Measurements from ENCODE around the gene LRRC41. TPM values are rescaled to one million over a fixed set of nuclear protein-coding genes. Genes with fewer than 3 reads are reported as not detected.

LRRC41 gene
- total RNA-seq (10 to 100 TPM; 40.3 to 41.3 TPM), polyA plus RNA-seq (49.9 TPM)

GRCh38 chr1:46303038-46303871 is at the start of gene LRRC41, which contains the start of gene UQCRH:
LRRC41 (minus strand) TSS chr1:46303616; CDS start chr1:46303322, 294 bp downstream.
UQCRH (plus strand) TSS chr1:46303698; CDS start chr1:46303767, 69 bp downstream.
- peak within 1 kb of the TSS; percentile 94 to 99 (median 98) for H3K4me3 Mint-ChIP-seq
- peak; percentile 87 to 94 (median 92) for DNase-seq
- H3K27ac Mint-ChIP-seq = peak within 1 kb of the TSS; percentile 97 to 100 (median 97)
- Histone ChIP-seq H3K36me3 (ENCODE audit: insufficient read depth, low read length) (no peaks in the 10 kb centered on the region), H3K27me3 (ENCODE audit: insufficient read depth, low read length, poor library complexity, severe bottlenecking) (no peaks in the 10 kb centered on the region), H3K27ac (ENCODE audit: low read depth, low read length) (peak within 1 kb of the TSS; percentile 91), H3K4me1 (ENCODE audit: insufficient read depth, low read length) (peaks cover 44% of the 10 kb centered on the region), H3K4me3 (ENCODE audit: low read length) (peak within 1 kb of the TSS; percentile 94), H3K9me3 (ENCODE audit: low read length) (no peaks in the 10 kb centered on the region)
- ChIA-PET POLR2A (interaction anchor here (0.7 to 1.9 kb wide), 5 partner anchors 13 to 301 kb away, joined by 3 to 12 read pairs (median 3); partner anchors contain the start of genes MKNK1, NSUN4 and RAD54L), CTCF (interaction anchor here (1.2 to 2.8 kb wide), 6 partner anchors 13 to 58 kb away, joined by 4 to 21 read pairs (median 5); partner anchors contain the start of genes NSUN4 and RAD54L)
- no peaks in the 10 kb centered on the region for H3K27me3 Mint-ChIP-seq
- H3K36me3 Mint-ChIP-seq = peaks cover 0 to 31% (median 0%) of the 10 kb centered on the region in 3 donors
- no peaks in the 10 kb centered on the region for H3K9me3 Mint-ChIP-seq
- H3K4me1 Mint-ChIP-seq = peaks cover 41 to 73% (median 51%) of the 10 kb centered on the region in 3 donors

GRCh38 chr1:46352363-46352762 is 48.9 kb upstream of the LRRC41 start:
- H3K9me3 ChIP-seq (ENCODE audit: low read length) = no peaks in the 10 kb centered on the region
- Mint-ChIP-seq H3K27ac (peak overlapping the region in 1 of 8 donors; percentile 34), H3K27me3 (no peaks in the 10 kb centered on the region), H3K9me3 (no peaks in the 10 kb centered on the region), H3K36me3 (peaks cover 3 to 67% (median 15%) of the 10 kb centered on the region in 3 donors), H3K4me1 (peaks cover 5 to 7% (median 6%) of the 10 kb centered on the region in 3 donors), H3K4me3 (no peak overlapping the region)
- H3K27me3 ChIP-seq (ENCODE audit: insufficient read depth, low read length, poor library complexity, severe bottlenecking) = no peaks in the 10 kb centered on the region
- H3K4me1 ChIP-seq (ENCODE audit: insufficient read depth, low read length) = no peaks in the 10 kb centered on the region
- no peak overlapping the region for H3K27ac ChIP-seq (ENCODE audit: low read depth, low read length)
- ChIA-PET POLR2A (no interaction called here), CTCF (no interaction called here)
- peaks cover 27% of the 10 kb centered on the region for H3K36me3 ChIP-seq (ENCODE audit: insufficient read depth, low read length)
- H3K4me3 ChIP-seq (ENCODE audit: low read length) = no peak overlapping the region
- DNase-seq = no peak

GRCh38 chr1:46345281-46345680 is 41.9 kb upstream of the LRRC41 start:
- Mint-ChIP-seq H3K27ac (peak overlapping the region in 6 of 8 donors; percentile 37 to 99 (median 60)), H3K27me3 (no peaks in the 10 kb centered on the region), H3K4me3 (no peak overlapping the region), H3K36me3 (peaks cover 3 to 61% (median 9%) of the 10 kb centered on the region in 3 donors), H3K4me1 (peaks cover 40 to 52% (median 44%) of the 10 kb centered on the region in 3 donors), H3K9me3 (no peaks in the 10 kb centered on the region)
- Histone ChIP-seq H3K4me3 (ENCODE audit: low read length) (no peak overlapping the region), H3K9me3 (ENCODE audit: low read length) (no peaks in the 10 kb centered on the region), H3K27me3 (ENCODE audit: insufficient read depth, low read length, poor library complexity, severe bottlenecking) (no peaks in the 10 kb centered on the region), H3K4me1 (ENCODE audit: insufficient read depth, low read length) (peaks cover 9% of the 10 kb centered on the region), H3K27ac (ENCODE audit: low read depth, low read length) (no peak overlapping the region), H3K36me3 (ENCODE audit: insufficient read depth, low read length) (peaks cover 10% of the 10 kb centered on the region)
- no peak for DNase-seq
- ChIA-PET CTCF (interaction anchor here (1.1 to 5.7 kb wide), 2 partner anchors 42 to 100 kb away, joined by 5 to 31 read pairs; partner anchors contain the start of genes LRRC41, RAD54L and UQCRH), POLR2A (interaction anchor here (0.6 kb wide), 1 partner anchor 145 kb away, joined by 3 read pairs; no protein-coding TSS in a partner anchor)

GRCh38 chr1:46344481-46344880 is 41.1 kb upstream of the LRRC41 start:
- Mint-ChIP-seq H3K36me3 (peaks cover under 1 to 55% (median 6%) of the 10 kb centered on the region in 3 donors), H3K27me3 (no peaks in the 10 kb centered on the region), H3K9me3 (no peaks in the 10 kb centered on the region), H3K4me1 (peaks cover 45 to 57% (median 48%) of the 10 kb centered on the region in 3 donors), H3K27ac (peak overlapping the region in 7 of 8 donors; percentile 58 to 100 (median 90)), H3K4me3 (no peak overlapping the region)
- POLR2A ChIA-PET = no interaction called here
- Histone ChIP-seq H3K36me3 (ENCODE audit: insufficient read depth, low read length) (peaks cover 6% of the 10 kb centered on the region), H3K27ac (ENCODE audit: low read depth, low read length) (no peak overlapping the region), H3K9me3 (ENCODE audit: low read length) (no peaks in the 10 kb centered on the region), H3K4me1 (ENCODE audit: insufficient read depth, low read length) (peaks cover 12% of the 10 kb centered on the region), H3K27me3 (ENCODE audit: insufficient read depth, low read length, poor library complexity, severe bottlenecking) (no peaks in the 10 kb centered on the region), H3K4me3 (ENCODE audit: low read length) (no peak overlapping the region)
- CTCF ChIA-PET = interaction anchor here (5.7 kb wide), 1 partner anchor 99 kb away, joined by 31 read pairs; the partner anchor contains the start of gene RAD54L
- DNase-seq = no peak

- H3K4me3 Mint-ChIP-seq = no peak overlapping the region
- Histone ChIP-seq H3K9me3 (ENCODE audit: low read length) (no peaks in the 10 kb centered on the region), H3K36me3 (ENCODE audit: insufficient read depth, low read length) (peaks cover 4% of the 10 kb centered on the region), H3K27me3 (ENCODE audit: insufficient read depth, low read length, poor library complexity, severe bottlenecking) (no peaks in the 10 kb centered on the region), H3K27ac (ENCODE audit: low read depth, low read length) (no peak overlapping the region), H3K4me3 (ENCODE audit: low read length) (no peak overlapping the region), H3K4me1 (ENCODE audit: insufficient read depth, low read length) (peaks cover 14% of the 10 kb centered on the region)
- no peaks in the 10 kb centered on the region for H3K27me3 Mint-ChIP-seq
- peak overlapping the region in 7 of 8 donors; percentile 34 to 100 (median 98) for H3K27ac Mint-ChIP-seq
- H3K36me3 Mint-ChIP-seq = peaks cover 0 to 52% (median 5%) of the 10 kb centered on the region in 3 donors
- DNase-seq = no peak
- ChIA-PET CTCF (interaction anchor here (5.7 kb wide), 1 partner anchor 98 kb away, joined by 31 read pairs; the partner anchor contains the start of gene RAD54L), POLR2A (no interaction called here)
- H3K9me3 Mint-ChIP-seq = no peaks in the 10 kb centered on the region
- peaks cover 46 to 58% (median 50%) of the 10 kb centered on the region in 3 donors for H3K4me1 Mint-ChIP-seq
These were observed 40.3 kb upstream of the LRRC41 start for GRCh38 chr1:46343705-46344104.

GRCh38 chr1:46343351-46343695 is 39.9 kb upstream of the LRRC41 start:
- Mint-ChIP-seq H3K36me3 (peaks cover 0 to 52% (median 5%) of the 10 kb centered on the region in 3 donors), H3K27ac (peak overlapping the region in 6 of 8 donors; percentile 92 to 100 (median 99)), H3K4me3 (peak overlapping the region in 2 of 7 donors; percentile 49 to 95), H3K9me3 (no peaks in the 10 kb centered on the region), H3K4me1 (peaks cover 46 to 58% (median 50%) of the 10 kb centered on the region in 3 donors), H3K27me3 (no peaks in the 10 kb centered on the region)
- Histone ChIP-seq H3K27me3 (ENCODE audit: insufficient read depth, low read length, poor library complexity, severe bottlenecking) (no peaks in the 10 kb centered on the region), H3K4me1 (ENCODE audit: insufficient read depth, low read length) (peaks cover 14% of the 10 kb centered on the region), H3K9me3 (ENCODE audit: low read length) (no peaks in the 10 kb centered on the region), H3K27ac (ENCODE audit: low read depth, low read length) (no peak overlapping the region), H3K4me3 (ENCODE audit: low read length) (no peak overlapping the region), H3K36me3 (ENCODE audit: insufficient read depth, low read length) (peaks cover 4% of the 10 kb centered on the region)
- ChIA-PET POLR2A (interaction anchor here (0.5 kb wide), 1 partner anchor 16 kb away, joined by 3 read pairs; no protein-coding TSS in a partner anchor), CTCF (no interaction called here)
- DNase-seq = no peak

- Histone ChIP-seq H3K27ac (ENCODE audit: low read depth, low read length) (peak overlapping the region; percentile 97), H3K36me3 (ENCODE audit: insufficient read depth, low read length) (peaks cover 4% of the 10 kb centered on the region), H3K4me3 (ENCODE audit: low read length) (no peak overlapping the region), H3K9me3 (ENCODE audit: low read length) (no peaks in the 10 kb centered on the region), H3K27me3 (ENCODE audit: insufficient read depth, low read length, poor library complexity, severe bottlenecking) (no peaks in the 10 kb centered on the region), H3K4me1 (ENCODE audit: insufficient read depth, low read length) (peaks cover 14% of the 10 kb centered on the region)
- Mint-ChIP-seq H3K36me3 (peaks cover 0 to 47% (median 2%) of the 10 kb centered on the region in 3 donors), H3K4me1 (peaks cover 41 to 53% (median 46%) of the 10 kb centered on the region in 3 donors), H3K27me3 (no peaks in the 10 kb centered on the region), H3K27ac (peak overlapping the region; percentile 36 to 100 (median 99)), H3K4me3 (peak overlapping the region in 4 of 7 donors; percentile 49 to 100 (median 98)), H3K9me3 (no peaks in the 10 kb centered on the region)
- CTCF ChIA-PET = interaction anchor here (4.4 kb wide), 1 partner anchor 39 kb away, joined by 21 read pairs; the partner anchor contains the start of genes LRRC41 and UQCRH
- no peak for DNase-seq
- POLR2A ChIA-PET = interaction anchor here (0.5 to 1.1 kb wide), 2 partner anchors 10 to 16 kb away, joined by 3 read pairs; no protein-coding TSS in a partner anchor
These were observed 39.4 kb upstream of the LRRC41 start for GRCh38 chr1:46342677-46343350.
